Endodermal cell (in vitro differentiated cells): ENCODE data around the gene MOBP. TPM values are rescaled to one million over a fixed set of nuclear protein-coding genes. Genes with fewer than 3 reads are reported as not detected.
"Not testable (repeated sequence)": the region's sequence is repeated elsewhere in the genome, so short reads cannot be mapped to it uniquely, and the experiment has no call there.

ENCODE experiments used
- DNase-seq: peaks from one replicate; pipeline ENCODE4 v3.0.0-alpha.2; 2017
- H3K27ac ChIP-seq: 2 replicates; pipeline ENCODE4 v1.5.1; 2013; ENCODE audit warnings: mild to moderate bottlenecking, low read depth, low read length, moderate library complexity
- H3K27me3 ChIP-seq: 2 replicates; pipeline ENCODE4 v1.6.1; 2013; ENCODE audit warnings: mild to moderate bottlenecking, low read length, moderate library complexity; ENCODE audit not compliant: insufficient read depth, control insufficient read depth, poor library complexity, severe bottlenecking
- H3K36me3 ChIP-seq: 2 replicates; pipeline ENCODE4 v1.7.0; 2013; ENCODE audit warnings: mild to moderate bottlenecking, low read length, moderate library complexity; ENCODE audit not compliant: control insufficient read depth, insufficient read depth
- H3K4me1 ChIP-seq: one replicate; pipeline ENCODE4 v1.7.0; 2013; ENCODE audit warnings: low read length; ENCODE audit not compliant: control insufficient read depth, insufficient read depth
- H3K4me3 ChIP-seq: 2 replicates; pipeline ENCODE4 v1.5.1; 2013; ENCODE audit warnings: mild to moderate bottlenecking, low read length, moderate library complexity
- H3K9ac ChIP-seq: 2 replicates; pipeline ENCODE4 v1.6.1; 2013; ENCODE audit warnings: mild to moderate bottlenecking, low read length, moderate library complexity; ENCODE audit not compliant: poor library complexity, severe bottlenecking; ENCODE audit errors: extremely low read depth
- H3K9me3 ChIP-seq: 2 replicates; pipeline ENCODE4 v1.6.1; 2013; ENCODE audit warnings: mild to moderate bottlenecking, low read length, moderate library complexity; ENCODE audit not compliant: control insufficient read depth
- H3K27ac Mint-ChIP-seq: 2 replicates; pipeline ENCODE4 v1.8.0; 2020; ENCODE audit warnings: mixed read lengths
- H3K27me3 Mint-ChIP-seq: 2 replicates; pipeline ENCODE4 v1.8.0; 2021; ENCODE audit warnings: mild to moderate bottlenecking, mixed read lengths; ENCODE audit not compliant: insufficient read depth
- H3K36me3 Mint-ChIP-seq: 2 replicates; pipeline ENCODE4 v1.8.0; 2020; ENCODE audit warnings: low read depth, mixed read lengths
- H3K4me1 Mint-ChIP-seq: 2 replicates; pipeline ENCODE4 v1.8.0; 2020; ENCODE audit warnings: mixed read lengths
- H3K4me3 Mint-ChIP-seq: 2 replicates; pipeline ENCODE4 v1.8.0; 2020; ENCODE audit warnings: mild to moderate bottlenecking, moderate library complexity, mixed read lengths
- H3K9me3 Mint-ChIP-seq: 2 replicates; pipeline ENCODE4 v1.8.0; 2020; ENCODE audit warnings: mild to moderate bottlenecking, mixed read lengths
- CTCF ChIP-seq: fragments of 200-600 bp; sonication (generic); conservative IDR thresholded peaks from 2 replicates; pipeline ENCODE4 v1.5.0; 2021; ENCODE audit warnings: antibody characterized with exemption, mild to moderate bottlenecking
- WGBS, 2 experiments: methylation state at CpG; one replicate each; pipeline versions ENCODE4 v1.1.5 to v1.1.7; 2013; ENCODE audit warnings: missing lambda C conversion rate in 2 of 2, mixed read lengths in 1 of 2; ENCODE audit not compliant: insufficient coverage in 1 of 2, insufficient read length in 1 of 2; 5-methylcytosine and 5-hydroxymethylcytosine counted together
- total RNA-seq, 2 donors: library from RNA; stranded (reverse); fragmentation: NEBNext Ultra II Directional in 1 of 2; extraction: Animal tissue kit (Norgen Biotek cat#: 25700) in 1 of 2; gene quantifications; 2 replicates in 1 of 2; 3 replicates in 1 of 2; pipeline ENCODE4 v1.2.1, GENCODE V29; 2021

Gene MOBP
- total RNA-seq, 2 donors from 2014 or later = 2.1 to 7.0 TPM

GRCh38 chr3:39453134-39453533 is 14.3 kb upstream of the MOBP start:
- Histone ChIP-seq H3K9ac (no peak overlapping the region), H3K27ac (no peak overlapping the region), H3K9me3 (no peaks in the 10 kb centered on the region), H3K4me1 (no peaks in the 10 kb centered on the region), H3K4me3 (no peak overlapping the region), H3K36me3 (no peaks in the 10 kb centered on the region), H3K27me3 (no peaks in the 10 kb centered on the region)
- Mint-ChIP-seq H3K4me3 (no peak overlapping the region), H3K9me3 (no peaks in the 10 kb centered on the region), H3K27ac (no peak overlapping the region), H3K36me3 (no peaks in the 10 kb centered on the region), H3K4me1 (peaks cover 12% of the 10 kb centered on the region), H3K27me3 (no peaks in the 10 kb centered on the region)
- no peak for TF ChIP-seq CTCF
- WGBS, 2 experiments = 80 to 87% methylated on average over 1 of the region's 1 CpG
- DNase-seq = no peak

GRCh38 chr3:39453872-39454271 is 13.6 kb upstream of the MOBP start:
- H3K27ac Mint-ChIP-seq, H3K4me3 Mint-ChIP-seq: not testable (repeated sequence)

GRCh38 chr3:39454591-39455217 is 12.8 kb upstream of the MOBP start:
- H3K4me3 ChIP-seq = no peak overlapping the region
- Mint-ChIP-seq H3K4me3 (no peak overlapping the region), H3K27ac (no peak overlapping the region), H3K9me3 (peaks cover 4% of the 10 kb centered on the region), H3K27me3 (no peaks in the 10 kb centered on the region), H3K36me3 (no peaks in the 10 kb centered on the region), H3K4me1 (peaks cover 10% of the 10 kb centered on the region)
- peaks cover 7% of the 10 kb centered on the region for H3K9me3 ChIP-seq
- no peak for TF ChIP-seq CTCF
- H3K27ac ChIP-seq = no peak overlapping the region
- no peak for DNase-seq
- H3K9ac ChIP-seq = no peak overlapping the region
- H3K36me3 ChIP-seq = no peaks in the 10 kb centered on the region
- H3K27me3 ChIP-seq = no peaks in the 10 kb centered on the region
- WGBS, 2 experiments = 40 to 97% methylated on average over 1 to 2 of the region's 3 CpGs
- no peaks in the 10 kb centered on the region for H3K4me1 ChIP-seq

More at GRCh38 chr3:39453872-39454271, 13.6 kb upstream of the MOBP start:
- H3K9me3 ChIP-seq, H3K27ac ChIP-seq, H3K36me3 ChIP-seq, H3K27me3 ChIP-seq, H3K4me3 ChIP-seq, H3K27me3 Mint-ChIP-seq, H3K4me1 Mint-ChIP-seq, H3K9ac ChIP-seq, H3K36me3 Mint-ChIP-seq, H3K4me1 ChIP-seq, DNase-seq, H3K9me3 Mint-ChIP-seq: not testable (repeated sequence)
- WGBS, 2 experiments = 96 to 100% methylated on average over 4 to 6 of the region's 7 CpGs

- Histone ChIP-seq H3K4me3 (no peak overlapping the region), H3K27me3 (no peaks in the 10 kb centered on the region), H3K36me3 (no peaks in the 10 kb centered on the region), H3K9me3 (peaks cover 7% of the 10 kb centered on the region), H3K4me1 (peaks cover 5% of the 10 kb centered on the region), H3K9ac (no peak overlapping the region), H3K27ac (no peak overlapping the region)
- Mint-ChIP-seq H3K4me1 (peaks cover 21% of the 10 kb centered on the region), H3K27me3 (no peaks in the 10 kb centered on the region), H3K27ac (no peak overlapping the region), H3K9me3 (peaks cover 4% of the 10 kb centered on the region), H3K4me3 (no peak overlapping the region), H3K36me3 (no peaks in the 10 kb centered on the region)
- no peak for TF ChIP-seq CTCF
- DNase-seq = no peak
- WGBS, 2 experiments = 96 to 99% methylated on average over 16 to 20 of the region's 20 CpGs
Observed at GRCh38 chr3:39456159-39456558, 11.3 kb upstream of the MOBP start.
